ENCODE results near the gene ASTN2.

Gene ASTN2

GRCh38 chr9:116951588-116952435 lies 463.0 kb downstream of the ASTN2 start:
- intact Hi-C loops (cut with DNase I; ENCODE audit: low total_unique reads): no loop called here
- Histone ChIP-seq H3K4me3 (no peak overlapping the region), H3K27ac (no peak overlapping the region), H3K36me3 (no peaks in the 10 kb centered on the region), H3K27me3 (no peaks in the 10 kb centered on the region), H3K4me1 (peaks cover 0 to 42% (median 0%) of the 10 kb centered on the region in 4 donors), H3K9me3 (no peaks in the 10 kb centered on the region)
- DNase-seq: no peak
- no peak for TF ChIP-seq CTCF (IDR thresholded peaks at IDR 0.05)

DNA sequence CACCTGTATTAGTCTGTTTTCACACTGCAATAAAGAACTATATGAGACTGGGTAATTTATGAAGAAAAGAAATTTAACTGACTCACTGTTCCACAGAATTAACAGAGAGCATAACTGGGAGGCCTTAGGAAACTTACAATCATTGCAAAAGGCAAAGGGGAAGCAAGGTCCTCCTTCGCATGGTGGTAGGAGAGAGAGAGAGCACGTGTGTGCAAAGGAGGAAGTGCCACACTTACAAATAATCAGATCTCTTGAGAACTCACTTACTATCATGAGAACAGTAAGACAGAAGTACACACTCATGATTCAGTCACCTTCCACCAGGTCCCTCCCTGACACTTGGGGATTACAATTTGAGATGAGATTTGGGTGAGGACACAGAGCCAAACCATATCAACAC lies 469.0 kb downstream of the ASTN2 start:
- Histone ChIP-seq H3K27ac (no peak overlapping the region), H3K27me3 (no peaks in the 10 kb centered on the region), H3K9me3 (no peaks in the 10 kb centered on the region), H3K4me3 (no peak overlapping the region), H3K36me3 (no peaks in the 10 kb centered on the region), H3K4me1 (peaks cover 0 to 22% (median 0%) of the 10 kb centered on the region in 4 donors)
- TF ChIP-seq CTCF (IDR thresholded peaks at IDR 0.05): no peak
- DNase-seq: peak in 1 of 2 donors; percentile 24
- intact Hi-C loops (cut with DNase I; ENCODE audit: low total_unique reads): no loop called here

GRCh38 chr9:116944714-116945534 lies 469.9 kb downstream of the ASTN2 start:
- no peak for DNase-seq
- no peaks in the 10 kb centered on the region for H3K9me3 ChIP-seq
- H3K27me3 ChIP-seq: no peaks in the 10 kb centered on the region
- intact Hi-C loops (cut with DNase I; ENCODE audit: low total_unique reads): no loop called here
- peaks cover 0 to 19% (median 0%) of the 10 kb centered on the region in 4 donors for H3K4me1 ChIP-seq
- no peak overlapping the region for H3K27ac ChIP-seq
- no peak for TF ChIP-seq CTCF (IDR thresholded peaks at IDR 0.05)
- no peaks in the 10 kb centered on the region for H3K36me3 ChIP-seq
- H3K4me3 ChIP-seq: no peak overlapping the region

- intact Hi-C loops (cut with DNase I; ENCODE audit: low total_unique reads): no loop called here
- no peaks in the 10 kb centered on the region for H3K36me3 ChIP-seq
- no peak overlapping the region for H3K4me3 ChIP-seq
- no peak for TF ChIP-seq CTCF (IDR thresholded peaks at IDR 0.05)
- no peaks in the 10 kb centered on the region for H3K9me3 ChIP-seq
- H3K4me1 ChIP-seq: peaks cover 0 to 19% (median 0%) of the 10 kb centered on the region in 4 donors
- DNase-seq: no peak
- H3K27me3 ChIP-seq: no peaks in the 10 kb centered on the region
- no peak overlapping the region for H3K27ac ChIP-seq
Measured at GRCh38 chr9:116943970-116944369, 470.9 kb downstream of the ASTN2 start.

GRCh38 chr9:116942593-116943061 lies 472.2 kb downstream of the ASTN2 start:
- H3K4me3 ChIP-seq: no peak overlapping the region
- H3K4me1 ChIP-seq: peaks cover 0 to 11% (median 0%) of the 10 kb centered on the region in 4 donors
- H3K27me3 ChIP-seq: no peaks in the 10 kb centered on the region
- no peaks in the 10 kb centered on the region for H3K9me3 ChIP-seq
- intact Hi-C loops (cut with DNase I; ENCODE audit: low total_unique reads): no loop called here
- no peak for DNase-seq
- H3K36me3 ChIP-seq: no peaks in the 10 kb centered on the region
- H3K27ac ChIP-seq: no peak overlapping the region
- TF ChIP-seq CTCF (IDR thresholded peaks at IDR 0.05): no peak
